Astrocyte of the cerebellum (primary cell): Measurements from ENCODE around the gene ARHGEF28.

Source experiments
- DNase-seq: peaks from one replicate; pipeline ENCODE4 v3.0.0-alpha.2; 2011; ENCODE audit warnings: low read depth
- H3K4me3 ChIP-seq: 2 replicates; pipeline ENCODE4 v1.5.1; 2011; ENCODE audit warnings: mild to moderate bottlenecking, low read depth, low read length, moderate library complexity
- CTCF ChIP-seq: IDR thresholded peaks from 2 replicates; pipeline ENCODE4 v1.5.1; 2012; ENCODE audit warnings: low read length, low read depth, moderate library complexity, mild to moderate bottlenecking; ENCODE audit errors: missing control alignments
- in situ Hi-C: cut with HindIII; loops from 2 replicates; pipeline ENCODE4 v1.10.0; 2017; ENCODE audit warnings: low sequenced_read_pairs

Gene ARHGEF28

GRCh38 chr5:73684691-73685090, 58.7 kb downstream of the ARHGEF28 start:
- no peak for DNase-seq
- no peak overlapping the region for H3K4me3 ChIP-seq
- in situ Hi-C loops: no loop called here
- TF ChIP-seq CTCF: no peak

- no peak overlapping the region for H3K4me3 ChIP-seq
- DNase-seq: no peak
- in situ Hi-C loops: no loop called here
- no peak for TF ChIP-seq CTCF
Observed at GRCh38 chr5:73686912-73687311, 60.9 kb downstream of the ARHGEF28 start.

DNA sequence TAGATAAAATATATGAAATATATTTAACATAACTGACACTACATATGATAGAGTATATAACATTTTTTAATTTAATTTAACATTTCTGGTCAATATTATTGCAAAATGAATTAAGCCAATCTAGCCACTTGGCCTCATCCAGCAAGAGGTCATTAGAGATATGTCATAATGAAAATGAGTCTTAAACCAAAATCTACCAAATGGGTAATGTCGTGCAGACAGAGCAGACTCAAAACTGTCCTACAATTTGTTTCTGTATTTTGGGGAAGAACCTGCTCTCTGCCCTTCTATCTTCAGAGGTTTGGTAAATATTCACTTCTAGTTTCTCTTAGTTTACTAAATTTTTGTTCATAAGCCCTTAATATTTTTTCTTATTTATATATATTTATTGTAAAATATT, 61.4 kb downstream of the ARHGEF28 start:
- no peak for TF ChIP-seq CTCF
- in situ Hi-C loops: no loop called here
- no peak overlapping the region for H3K4me3 ChIP-seq
- DNase-seq: no peak

DNA sequence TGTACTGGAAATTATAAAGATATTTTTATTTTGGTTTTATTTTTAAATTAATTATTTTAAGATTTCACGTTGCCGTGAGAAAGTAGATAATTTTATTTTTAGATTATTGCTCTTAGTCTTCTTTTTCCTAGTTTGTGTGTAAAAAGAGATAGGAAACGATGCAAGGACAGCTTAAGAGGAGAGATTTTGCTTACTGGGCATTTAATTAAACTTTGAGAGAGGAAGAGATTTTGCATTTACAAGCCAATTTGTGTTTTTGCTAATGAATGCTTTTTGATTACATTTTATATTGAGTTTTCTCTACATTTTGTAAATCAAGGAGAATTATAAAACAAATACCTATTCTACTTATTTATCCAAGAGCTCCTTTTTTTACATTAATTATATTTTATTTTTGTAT, 64.0 kb downstream of the ARHGEF28 start:
- in situ Hi-C loops: no loop called here
- no peak overlapping the region for H3K4me3 ChIP-seq
- no peak for DNase-seq
- no peak for TF ChIP-seq CTCF

GRCh38 chr5:73691302-73692080, 65.5 kb downstream of the ARHGEF28 start:
- H3K4me3 ChIP-seq: no peak overlapping the region
- no peak for DNase-seq
- in situ Hi-C loops: no loop called here
- TF ChIP-seq CTCF: no peak

- no peak for TF ChIP-seq CTCF
- peak; percentile 79 for DNase-seq
- no peak overlapping the region for H3K4me3 ChIP-seq
- in situ Hi-C loops: no loop called here
Observed at GRCh38 chr5:73692166-73692640, 66.2 kb downstream of the ARHGEF28 start.

DNA sequence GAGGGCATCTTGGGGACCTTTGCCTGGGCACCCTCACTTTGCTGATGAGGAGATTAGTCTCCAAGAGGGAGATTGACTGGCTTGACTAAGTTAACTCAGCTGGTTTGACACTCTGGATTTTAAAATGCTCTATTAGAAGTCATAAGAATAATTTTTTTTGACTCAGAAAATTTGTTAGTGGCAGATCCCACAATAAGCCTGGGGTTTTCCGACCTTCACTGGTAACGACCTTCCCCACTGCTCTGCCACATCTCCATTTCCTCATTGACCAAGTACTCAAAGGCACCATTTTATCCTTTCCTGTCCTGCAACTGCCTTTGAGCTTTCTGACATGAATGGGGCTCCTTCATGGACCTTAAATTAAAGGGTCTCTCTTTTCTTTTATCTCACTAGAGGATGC, 67.0 kb downstream of the ARHGEF28 start:
- no peak for DNase-seq
- TF ChIP-seq CTCF: no peak
- in situ Hi-C loops: no loop called here
- no peak overlapping the region for H3K4me3 ChIP-seq
